Stimulated activated CD8-positive, alpha-beta memory T cell treated with anti-CD3 and anti-CD28 coated beads, Interleukin-12 subunit alpha, Interleukin-12 subunit beta, amount 100 ng/mL, for 24 hours (primary cell): ENCODE measurements around the gene SH3PXD2A.
"Not testable (repeated sequence)": the region's sequence is repeated elsewhere in the genome, so short reads cannot be mapped to it uniquely, and the experiment has no call there.

Source experiments
- DNase-seq: peaks from one replicate; pipeline ENCODE4 v3.0.0-alpha.2; 2020; ENCODE audit errors: extremely low read depth

The SH3PXD2A gene

DNA sequence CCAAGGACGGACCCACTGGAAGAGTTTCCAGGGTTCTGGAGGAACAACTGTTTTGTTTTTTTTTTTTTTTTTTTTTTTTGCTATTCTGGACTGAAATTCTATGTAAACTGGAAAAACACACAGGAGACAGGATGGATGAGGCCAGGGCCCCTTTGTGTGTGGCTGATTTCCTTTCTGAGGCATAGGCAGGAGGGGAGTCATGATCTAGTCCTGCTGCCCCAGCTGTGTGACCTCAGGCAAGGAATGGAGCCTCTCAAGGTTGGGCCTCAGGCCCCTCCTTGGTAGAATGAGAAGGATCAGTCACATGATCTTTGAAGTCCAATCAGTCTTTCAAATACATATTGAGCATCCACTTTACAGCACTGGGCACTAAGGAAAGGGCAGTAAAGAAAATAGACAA lies 87.6 kb downstream of the SH3PXD2A start:
- DNase-seq: no peak

DNA sequence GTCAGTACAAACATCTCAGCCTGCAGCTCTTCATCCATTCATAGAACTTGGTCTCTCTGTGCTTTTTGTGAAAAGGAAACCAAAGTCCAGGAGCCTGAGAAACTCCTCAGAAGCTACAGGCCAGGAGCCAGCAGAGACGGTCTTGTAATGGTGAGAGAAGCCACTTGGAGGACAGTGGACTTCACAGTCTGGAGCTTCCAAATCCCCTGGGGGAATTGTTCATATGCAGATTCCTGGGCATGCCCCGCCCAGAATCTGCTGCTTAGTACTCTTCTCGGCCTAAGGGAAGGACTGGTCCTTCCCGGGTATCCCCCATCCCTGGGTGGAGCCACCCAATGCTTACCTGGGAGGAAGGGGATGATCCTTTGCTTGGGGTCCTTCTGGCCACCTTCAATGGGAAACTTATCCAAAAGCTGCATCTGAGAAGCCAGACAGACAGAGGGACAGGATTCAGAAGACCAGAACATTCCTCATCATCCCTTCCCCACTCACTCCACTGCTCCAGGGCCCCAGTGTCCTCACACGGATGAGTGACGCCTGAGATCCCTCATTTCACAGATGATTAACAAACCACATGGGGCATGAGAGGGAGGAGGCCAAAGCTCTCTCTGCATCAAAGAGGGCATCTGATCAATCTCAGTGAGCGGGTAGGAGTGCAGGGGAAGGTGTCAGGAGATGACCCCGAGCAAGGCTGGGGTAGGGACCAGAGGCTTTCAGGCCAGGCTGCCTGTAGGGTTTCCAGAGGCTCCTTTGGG lies 88.4 kb downstream of the SH3PXD2A start:
- DNase-seq: no peak

- DNase-seq: peak; percentile 26
Observed at GRCh38 chr10:103765981-103766380, 89.4 kb downstream of the SH3PXD2A start.

DNA sequence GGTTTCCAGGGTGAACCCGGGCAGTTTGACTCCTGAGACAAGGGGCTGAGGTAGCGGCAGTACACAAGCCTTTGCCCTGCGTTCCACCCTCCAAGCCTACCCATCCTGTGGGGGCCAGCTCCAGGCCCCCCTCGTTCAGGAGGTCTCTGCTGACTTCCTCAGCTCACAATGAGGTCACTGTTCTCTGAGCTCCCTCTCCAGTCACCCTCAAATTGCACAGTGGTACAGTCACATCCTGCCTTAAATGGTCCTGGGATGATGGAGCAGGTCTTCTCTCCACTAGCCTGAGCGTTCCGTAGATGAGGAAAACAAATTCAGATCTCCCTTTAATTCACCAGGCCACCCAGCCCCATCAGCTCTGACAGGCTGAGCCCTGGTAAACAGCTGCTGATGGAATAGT lies 90.2 kb downstream of the SH3PXD2A start:
- DNase-seq: no peak

GRCh38 chr10:103764296-103765088 lies 90.9 kb downstream of the SH3PXD2A start:
- DNase-seq: no peak

GRCh38 chr10:103763374-103764202 lies 91.8 kb downstream of the SH3PXD2A start:
- DNase-seq: no peak

GRCh38 chr10:103762916-103763315 lies 92.5 kb downstream of the SH3PXD2A start:
- no peak for DNase-seq

DNA sequence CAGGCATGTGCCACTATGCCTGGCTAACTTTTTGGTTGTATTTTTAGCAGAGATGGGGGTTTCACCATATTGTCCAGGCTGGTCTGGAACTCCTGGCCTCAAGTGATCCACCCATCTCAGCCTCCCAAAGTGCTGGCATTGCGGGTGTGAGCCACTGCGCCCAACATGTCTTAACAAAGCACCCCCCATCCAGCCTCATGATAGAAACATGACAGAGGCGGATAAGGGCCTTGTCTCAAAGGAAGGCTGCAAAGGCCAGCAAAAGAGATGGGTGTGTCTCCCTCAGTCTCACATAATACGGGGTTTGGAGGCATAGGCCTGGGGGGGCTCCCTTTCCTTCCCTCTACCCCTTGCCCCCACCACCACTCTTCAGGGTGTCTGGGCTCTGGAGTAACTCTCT lies 93.2 kb downstream of the SH3PXD2A start:
- DNase-seq: no peak

GRCh38 chr10:103761075-103761920 lies 94.1 kb downstream of the SH3PXD2A start:
- no peak for DNase-seq

GRCh38 chr10:103760233-103760632 lies 95.1 kb downstream of the SH3PXD2A start:
- DNase-seq: not testable (repeated sequence)

- no peak for DNase-seq
Observed at GRCh38 chr10:103759100-103759781, 96.1 kb downstream of the SH3PXD2A start.

GRCh38 chr10:103758294-103758681 lies 97.1 kb downstream of the SH3PXD2A start:
- no peak for DNase-seq

DNA sequence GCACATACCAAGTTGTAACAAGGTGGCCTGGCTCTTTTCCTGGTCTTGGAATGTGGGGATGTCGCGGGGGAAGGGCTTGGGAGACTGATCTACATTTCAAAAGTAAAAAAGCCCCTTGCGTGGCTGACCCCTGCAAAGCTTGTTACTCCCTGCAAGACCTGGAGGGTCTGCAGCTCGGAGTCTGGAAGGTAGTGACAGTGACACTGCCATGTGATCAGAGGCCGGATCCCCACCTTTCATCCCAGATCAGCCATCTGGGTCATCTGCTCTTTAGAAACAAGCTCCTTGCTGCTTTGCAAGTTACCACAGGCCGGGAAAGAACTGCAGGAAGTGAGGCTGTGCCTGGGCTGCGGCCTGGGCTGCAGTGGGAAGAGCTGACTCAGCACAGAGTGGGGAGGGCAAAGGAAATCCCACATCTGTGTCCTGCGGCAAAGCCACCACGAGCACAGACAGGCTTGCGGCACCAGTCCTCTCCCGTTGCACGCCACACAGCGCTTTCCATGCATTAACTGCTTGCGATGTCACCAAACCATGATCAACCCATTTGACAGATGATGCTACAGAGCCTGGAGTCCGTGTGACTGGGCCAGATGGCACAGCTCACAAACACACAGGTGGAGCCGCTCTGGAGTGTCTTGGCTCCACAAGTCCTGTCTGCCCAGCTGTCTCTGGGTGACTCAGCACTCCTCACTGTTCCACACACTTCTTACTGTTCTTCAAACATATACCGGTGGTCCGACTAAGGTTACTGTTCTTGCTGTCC lies 97.7 kb downstream of the SH3PXD2A start:
- DNase-seq: peak; percentile 23

DNA sequence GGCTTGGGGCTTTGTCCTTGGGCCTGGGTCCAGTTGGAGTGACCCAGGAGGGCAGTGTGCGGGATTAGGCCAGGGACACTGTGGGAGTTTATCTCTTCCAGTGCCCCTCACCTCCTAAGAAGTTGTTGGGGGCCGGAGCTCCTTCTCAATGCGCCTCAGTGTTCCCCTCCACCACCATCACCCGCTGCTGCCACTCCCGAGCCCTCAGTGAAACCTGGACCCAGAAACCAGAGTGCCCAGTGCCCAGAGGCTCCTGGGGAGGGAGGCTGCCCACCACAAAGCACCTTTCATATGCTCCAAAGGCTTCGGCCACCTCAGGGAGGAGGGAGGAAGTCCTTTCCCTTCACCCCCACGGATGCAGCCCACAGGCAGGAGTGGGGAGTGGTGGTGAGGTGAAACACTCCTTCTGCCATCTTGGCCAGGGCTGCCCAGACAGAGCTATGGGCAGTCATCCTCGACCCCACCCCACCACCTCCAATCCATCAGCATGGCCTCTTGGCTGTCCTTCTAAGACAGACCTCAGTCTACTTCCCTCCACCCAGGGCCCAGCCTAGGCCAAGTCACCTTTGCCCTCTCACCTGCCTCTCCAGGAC lies 99.0 kb downstream of the SH3PXD2A start:
- DNase-seq: no peak

- no peak for DNase-seq
Observed at GRCh38 chr10:103752680-103753248, 102.6 kb downstream of the SH3PXD2A start.

DNA sequence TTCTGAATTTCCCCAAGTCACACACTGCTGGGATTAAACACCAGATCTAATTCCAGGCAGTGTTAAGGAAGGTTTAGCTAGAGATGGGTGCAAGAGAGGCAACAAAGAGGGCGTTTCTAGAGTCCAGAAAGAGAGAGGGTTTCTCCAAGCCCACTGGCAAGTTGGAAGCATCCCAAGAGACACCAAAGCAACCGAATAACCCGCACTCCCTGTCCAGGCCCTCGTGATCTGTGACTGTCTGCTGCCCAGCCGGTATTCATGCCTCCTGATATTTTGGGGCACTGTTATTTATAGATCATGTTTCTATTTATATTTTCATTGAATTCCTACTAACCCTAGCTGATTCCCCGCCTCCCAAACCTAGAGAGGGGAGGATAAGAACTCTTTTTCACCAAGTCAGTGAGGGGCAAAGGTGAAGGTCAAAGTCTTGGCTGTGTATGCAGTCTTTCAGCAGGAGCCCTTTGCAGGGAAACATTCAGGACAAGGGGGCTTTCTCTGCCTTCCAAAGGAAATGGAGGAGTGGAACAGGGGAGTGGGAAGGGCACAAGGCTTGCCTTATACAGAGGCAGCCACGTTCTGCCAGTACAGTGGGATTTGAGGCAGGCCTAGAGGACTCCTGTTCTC lies 103.6 kb downstream of the SH3PXD2A start:
- DNase-seq: no peak

DNA sequence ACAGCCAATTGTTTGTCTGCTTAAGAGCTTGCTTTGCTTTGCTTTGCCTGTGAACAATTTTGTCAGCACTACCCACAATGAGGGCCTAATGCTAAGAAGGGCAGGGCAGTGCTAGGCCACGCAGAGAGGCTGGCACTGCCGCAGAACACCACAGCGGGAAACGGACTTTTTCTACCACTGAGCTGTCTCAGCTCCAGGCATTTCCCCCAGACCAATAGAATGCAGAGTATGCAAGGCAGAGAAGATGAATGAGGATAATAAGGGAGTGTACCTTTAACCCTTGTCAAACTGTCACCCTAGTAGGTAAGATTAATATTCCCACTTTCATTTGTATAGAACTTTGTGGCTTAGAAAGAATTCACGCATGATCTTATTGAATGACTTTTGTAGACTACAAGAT lies 104.5 kb downstream of the SH3PXD2A start:
- no peak for DNase-seq

- DNase-seq: no peak
Observed at GRCh38 chr10:103749779-103750178, 105.6 kb downstream of the SH3PXD2A start.

GRCh38 chr10:103748020-103748419 lies 107.4 kb downstream of the SH3PXD2A start:
- DNase-seq: no peak
